Parathyroid adenoma (tissue), 2 donors: ENCODE measurements around the gene GALNT9.

Source experiments
- H2AFZ ChIP-seq: fragments of 300-600 bp; sonication (generic); one replicate; pipeline ENCODE4 v1.7.0; 2017; ENCODE audit warnings: antibody characterized with exemption, mild to moderate bottlenecking
- H3K27ac ChIP-seq: fragments of 300-600 bp; sonication (generic); one replicate; pipeline ENCODE4 v1.7.0; 2017
- H3K27me3 ChIP-seq: fragments of 300-600 bp; sonication (generic); one replicate; pipeline ENCODE4 v1.7.0; 2017; ENCODE audit warnings: low read length; ENCODE audit not compliant: control insufficient read depth, insufficient read depth
- H3K36me3 ChIP-seq: fragments of 300-600 bp; sonication (generic); one replicate; pipeline ENCODE4 v1.7.0; 2017; ENCODE audit warnings: low read length; ENCODE audit not compliant: control insufficient read depth, insufficient read depth
- H3K4me1 ChIP-seq: fragments of 300-600 bp; sonication (generic); one replicate; pipeline ENCODE4 v1.7.0; 2017; ENCODE audit warnings: control low read depth
- H3K4me2 ChIP-seq: fragments of 300-600 bp; sonication (generic); one replicate; pipeline ENCODE4 v1.7.0; 2017; ENCODE audit warnings: low read length
- H3K4me3 ChIP-seq: fragments of 300-600 bp; sonication (generic); one replicate; pipeline ENCODE4 v1.7.0; 2017; ENCODE audit warnings: low read depth, low read length
- H3K79me2 ChIP-seq: fragments of 300-600 bp; sonication (generic); one replicate; pipeline ENCODE4 v1.7.0; 2017; ENCODE audit warnings: control low read depth
- H3K9ac ChIP-seq: fragments of 300-600 bp; sonication (generic); one replicate; pipeline ENCODE4 v1.7.0; 2017; ENCODE audit warnings: mild to moderate bottlenecking
- H3K9me3 ChIP-seq: fragments of 300-600 bp; sonication (generic); one replicate; pipeline ENCODE4 v1.7.0; 2017; ENCODE audit warnings: low read length; ENCODE audit not compliant: control insufficient read depth
- CTCF ChIP-seq: fragments of 300-600 bp; sonication (generic); IDR thresholded peaks from one replicate; pipeline ENCODE4 v1.7.0; 2017; ENCODE audit warnings: antibody characterized with exemption, mild to moderate bottlenecking
- donor health status: primary hyperparathyroidism.

The GALNT9 gene

GRCh38 chr12:132215299-132215989, 113.9 kb downstream of the GALNT9 start:
- H3K4me1 ChIP-seq = peaks cover 9% of the 10 kb centered on the region
- H3K36me3 ChIP-seq = no peaks in the 10 kb centered on the region
- H3K9me3 ChIP-seq = no peaks in the 10 kb centered on the region
- H3K27ac ChIP-seq = no peak overlapping the region
- no peak overlapping the region for H3K9ac ChIP-seq
- TF ChIP-seq CTCF = no peak
- H3K27me3 ChIP-seq = no peaks in the 10 kb centered on the region
- no peak overlapping the region for H3K4me3 ChIP-seq
- no peaks in the 10 kb centered on the region for H3K79me2 ChIP-seq
- no peak overlapping the region for H2AFZ ChIP-seq
- no peak overlapping the region for H3K4me2 ChIP-seq

DNA sequence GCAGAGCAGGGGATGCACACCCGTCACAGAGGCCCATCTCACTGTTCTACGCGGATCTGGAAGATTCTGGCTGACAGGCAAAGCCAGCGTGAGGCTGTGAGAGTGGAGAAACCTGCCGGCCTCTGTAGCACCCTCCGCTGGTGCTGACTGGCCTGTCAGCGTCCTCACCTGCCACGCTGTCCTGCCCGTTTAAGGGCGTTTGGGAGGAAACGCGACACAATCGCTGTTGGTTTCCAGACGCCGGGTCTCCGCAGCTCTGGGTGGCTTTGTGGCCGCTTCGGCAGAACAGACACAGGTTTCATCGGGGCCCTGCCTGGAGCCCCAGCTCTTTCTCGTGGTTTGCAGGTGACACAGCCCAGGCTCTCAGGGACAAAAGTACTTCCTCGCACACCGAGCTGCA, 114.5 kb downstream of the GALNT9 start:
- Histone ChIP-seq H3K4me2 (no peak overlapping the region), H3K36me3 (no peaks in the 10 kb centered on the region), H3K4me3 (no peak overlapping the region), H3K27me3 (no peaks in the 10 kb centered on the region), H3K9ac (no peak overlapping the region), H3K27ac (no peak overlapping the region), H3K79me2 (no peaks in the 10 kb centered on the region), H3K4me1 (peaks cover 9% of the 10 kb centered on the region), H3K9me3 (no peaks in the 10 kb centered on the region), H2AFZ (no peak overlapping the region)
- TF ChIP-seq CTCF = no peak

GRCh38 chr12:132214161-132214476, 115.3 kb downstream of the GALNT9 start:
- no peak overlapping the region for H3K4me3 ChIP-seq
- H2AFZ ChIP-seq = no peak overlapping the region
- no peaks in the 10 kb centered on the region for H3K36me3 ChIP-seq

DNA sequence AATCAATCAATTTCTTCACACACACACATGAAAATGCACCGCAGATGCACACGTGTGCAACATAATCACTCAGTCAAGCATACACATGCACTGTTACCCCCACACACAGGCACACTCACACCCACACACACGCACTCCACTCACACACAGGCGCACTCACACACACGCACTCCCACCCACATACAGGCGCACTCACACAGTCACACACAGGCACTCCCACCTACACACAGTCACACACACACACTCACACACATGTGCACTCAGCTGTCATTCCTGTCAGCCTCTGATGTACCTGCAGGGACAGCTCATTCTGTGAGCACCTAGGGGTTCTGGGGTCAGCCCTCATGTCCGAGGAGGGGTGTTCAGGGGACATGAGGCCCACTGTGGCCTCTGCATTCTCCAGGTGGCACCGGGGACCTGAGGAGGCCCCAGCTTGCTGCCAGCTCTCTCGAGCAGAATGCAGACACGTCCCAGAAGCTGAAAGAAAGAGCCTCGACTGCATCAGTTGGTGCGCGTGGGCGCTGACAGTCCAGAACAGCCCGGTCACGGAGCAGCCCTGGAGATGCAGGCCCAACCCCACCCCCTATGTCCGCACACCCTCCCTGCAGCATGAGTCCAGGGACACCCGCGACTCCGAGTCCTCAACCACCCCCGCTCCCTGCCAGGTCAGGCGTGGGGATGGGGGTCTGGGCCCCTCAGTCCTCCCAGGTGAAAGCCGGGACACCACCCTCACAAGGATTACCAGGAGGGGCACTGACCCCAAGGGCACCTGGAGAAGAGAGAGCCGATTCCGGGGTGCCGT, 115.8 kb downstream of the GALNT9 start:
- Histone ChIP-seq H3K27me3 (no peaks in the 10 kb centered on the region), H3K4me2 (no peak overlapping the region), H3K79me2 (no peaks in the 10 kb centered on the region), H3K36me3 (no peaks in the 10 kb centered on the region), H3K4me3 (no peak overlapping the region), H3K4me1 (peaks cover 3% of the 10 kb centered on the region), H2AFZ (no peak overlapping the region), H3K9ac (no peak overlapping the region), H3K9me3 (no peaks in the 10 kb centered on the region), H3K27ac (no peak overlapping the region)
- no peak for TF ChIP-seq CTCF

More at GRCh38 chr12:132214161-132214476, 115.3 kb downstream of the GALNT9 start:
- Histone ChIP-seq H3K79me2 (no peaks in the 10 kb centered on the region), H3K9me3 (no peaks in the 10 kb centered on the region), H3K4me2 (no peak overlapping the region), H3K27me3 (no peaks in the 10 kb centered on the region), H3K27ac (no peak overlapping the region), H3K4me1 (peaks cover 7% of the 10 kb centered on the region), H3K9ac (no peak overlapping the region)
- no peak for TF ChIP-seq CTCF
